GM23248 (cell line): ENCODE measurements around the gene SLC2A4. TPM values are rescaled to one million over a fixed set of nuclear protein-coding genes. Genes with fewer than 3 reads are reported as not detected.

Experiments
- DNase-seq: peaks from one replicate; pipeline ENCODE4 v3.0.0-alpha.2; 2015
- H2AFZ ChIP-seq: fragments of 200-600 bp; sonication (generic); 2 replicates; pipeline ENCODE4 v1.6.1; 2016; ENCODE audit warnings: antibody characterized with exemption
- H3F3A ChIP-seq: fragments of 200-600 bp; sonication (generic); 2 replicates; pipeline ENCODE4 v1.6.1; 2016; ENCODE audit warnings: mild to moderate bottlenecking, antibody characterized with exemption, mixed run types; ENCODE audit not compliant: insufficient read depth
- H3K27ac ChIP-seq: fragments of 200-600 bp; sonication (generic); 2 replicates; pipeline ENCODE4 v1.5.1; 2016; ENCODE audit warnings: mild to moderate bottlenecking
- H3K27me3 ChIP-seq: fragments of 200-600 bp; sonication (generic); replicated peaks from 2 replicates; pipeline ENCODE4 v1.6.1; 2016; ENCODE audit warnings: mild to moderate bottlenecking; ENCODE audit not compliant: insufficient read depth
- H3K36me3 ChIP-seq: fragments of 200-600 bp; sonication (generic); 2 replicates; pipeline ENCODE4 v1.6.1; 2016; ENCODE audit warnings: low read depth, mild to moderate bottlenecking
- H3K4me1 ChIP-seq: fragments of 200-600 bp; sonication (generic); 2 replicates; pipeline ENCODE4 v1.6.1; 2016; ENCODE audit warnings: mild to moderate bottlenecking; ENCODE audit not compliant: insufficient read depth
- H3K4me2 ChIP-seq: fragments of 200-600 bp; sonication (generic); one replicate; pipeline ENCODE4 v1.6.1; 2016; ENCODE audit warnings: mild to moderate bottlenecking; ENCODE audit not compliant: unreplicated experiment
- H3K4me3 ChIP-seq: fragments of 200-600 bp; sonication (generic); 2 replicates; pipeline ENCODE4 v1.5.1; 2016; ENCODE audit warnings: mild to moderate bottlenecking
- H3K79me2 ChIP-seq: fragments of 200-600 bp; sonication (generic); 2 replicates; pipeline ENCODE4 v1.6.1; 2016; ENCODE audit warnings: mild to moderate bottlenecking; ENCODE audit not compliant: insufficient read depth
- H3K9ac ChIP-seq: fragments of 200-600 bp; sonication (generic); 2 replicates; pipeline ENCODE4 v1.6.1; 2016; ENCODE audit warnings: mild to moderate bottlenecking
- H3K9me2 ChIP-seq: fragments of 200-600 bp; sonication (generic); 2 replicates; pipeline ENCODE4 v1.6.1; 2016; ENCODE audit warnings: mixed run types, mild to moderate bottlenecking, moderate library complexity; ENCODE audit not compliant: insufficient read depth
- H3K9me3 ChIP-seq: fragments of 200-600 bp; sonication (generic); one replicate; pipeline ENCODE4 v1.6.1; 2017; ENCODE audit warnings: low read depth
- H4K20me1 ChIP-seq: fragments of 200-600 bp; sonication (generic); 2 replicates; pipeline ENCODE4 v1.6.0; 2016; ENCODE audit not compliant: insufficient read depth
- EZH2 ChIP-seq: fragments of 200-600 bp; sonication (generic); IDR thresholded peaks from 2 replicates; pipeline ENCODE4 v1.6.1; 2018; ENCODE audit warnings: antibody characterized with exemption, mild to moderate bottlenecking; ENCODE audit not compliant: insufficient read depth, poor library complexity, severe bottlenecking
- EZH2phosphoT487 ChIP-seq: fragments of 200-600 bp; sonication (generic); IDR thresholded peaks from 2 replicates; pipeline ENCODE4 v1.6.1; 2018; ENCODE audit warnings: antibody characterized with exemption, moderate library complexity, mild to moderate bottlenecking, low read depth; ENCODE audit not compliant: insufficient read depth
- WGBS, 2 experiments: methylation state at CpG; one replicate each; pipeline ENCODE4 v1.1.6; 2015 to 2017; ENCODE audit warnings: low lambda C conversion rate in 2 of 2, low coverage in 1 of 2; ENCODE audit errors: missing lambda C conversion rate in 2 of 2; 5-methylcytosine and 5-hydroxymethylcytosine counted together
- in situ Hi-C: fragments of 300-500 bp; cut with MboI; formaldehyde crosslinking; loops from 2 replicates; pipeline ENCODE4 v1.15.0; 2020
- polyA plus RNA-seq: library from polyadenylated mRNA; unstranded; fragments of >200 nt; fragmentation: Nextera tagmentation; extraction: Ambion mirVana; gene quantifications from 2 replicates; pipeline ENCODE4 v1.2.1, GENCODE V29; 2016
- total RNA-seq: library from RNA; depleted of rRNA; stranded (reverse); fragments of >200 nt; shearing (Covaris generic); gene quantifications from 2 replicates; pipeline ENCODE4 v1.2.3, GENCODE V29; 2014

Gene SLC2A4
- total and polyA plus RNA-seq, 2 experiments from 2014 or later, result 0.08 TPM; not detected in 1

- Histone ChIP-seq H3K36me3 (peaks cover 14% of the 10 kb centered on the region; the same call in 1 of the 2 replicates), H3K4me2 (peak overlapping the region; percentile 82), H3K9ac (peak overlapping the region; percentile 96), H3F3A (peaks cover 54% of the 10 kb centered on the region), H3K27ac (peak overlapping the region; percentile 77), H3K79me2 (peaks cover 70% of the 10 kb centered on the region), H4K20me1 (no peaks in the 10 kb centered on the region), H3K4me1 (peaks cover 32% of the 10 kb centered on the region), H3K9me2 (no peaks in the 10 kb centered on the region), H3K27me3 (no peaks in the 10 kb centered on the region), H3K9me3 (no peaks in the 10 kb centered on the region), H3K4me3 (peak overlapping the region; percentile 99), H2AFZ (0 out of 2 replicates have a peak overlapping the region, but pooled peaks have one; percentile 17)
- WGBS, 2 experiments, result 1% methylated on average over 23 to 39 of the region's 39 CpGs
- peak; percentile 56 for DNase-seq
- TF ChIP-seq EZH2phosphoT487, result no peak
- no peak for TF ChIP-seq EZH2
- in situ Hi-C loops, result no loop called here
Observed at GRCh38 chr17:7238420-7239090, 43.0 kb upstream of the SLC2A4 start.

- in situ Hi-C loops, result no loop called here
- Histone ChIP-seq H3K4me2 (peak within 1 kb of the TSS; percentile 100), H4K20me1 (no peaks in the 10 kb centered on the region), H3K9ac (peak within 1 kb of the TSS; percentile 99), H2AFZ (0 out of 2 replicates have a peak within 1 kb of the TSS, but pooled peaks have one; percentile 17), H3K79me2 (peaks cover 71% of the 10 kb centered on the region), H3K36me3 (peaks cover 17% of the 10 kb centered on the region), H3F3A (peaks cover 55% of the 10 kb centered on the region), H3K9me2 (no peaks in the 10 kb centered on the region), H3K27me3 (no peaks in the 10 kb centered on the region), H3K4me1 (peaks cover 32% of the 10 kb centered on the region), H3K27ac (peak within 1 kb of the TSS; percentile 99), H3K4me3 (peak within 1 kb of the TSS; percentile 99), H3K9me3 (no peaks in the 10 kb centered on the region)
- 0 to 2% methylated on average over 40 to 69 of the region's 72 CpGs for WGBS, 2 experiments
- peak; percentile 100 for DNase-seq
- TF ChIP-seq EZH2phosphoT487 (no peak), EZH2 (no peak)
Observed at GRCh38 chr17:7239091-7240027, 42.2 kb upstream of the SLC2A4 start, which contains the start of gene PHF23. TSS of gene PHF23 (minus strand) at chr17:7239457. CDS start at chr17:7239279, 178 bp downstream.

GRCh38 chr17:7240375-7240774 is 41.1 kb upstream of the SLC2A4 start:
- H3K9me2 ChIP-seq, result no peaks in the 10 kb centered on the region
- H3K4me2 ChIP-seq, result peak overlapping the region; percentile 100
- in situ Hi-C loops, result no loop called here
- H2AFZ ChIP-seq, result no peak overlapping the region
- peak overlapping the region; percentile 99 for H3K27ac ChIP-seq
- H3K36me3 ChIP-seq, result peaks cover 18% of the 10 kb centered on the region
- peaks cover 70% of the 10 kb centered on the region for H3K79me2 ChIP-seq
- H3K9me3 ChIP-seq, result no peaks in the 10 kb centered on the region
- peaks cover 56% of the 10 kb centered on the region for H3F3A ChIP-seq
- peak overlapping the region; percentile 97 for H3K4me3 ChIP-seq
- no peaks in the 10 kb centered on the region for H4K20me1 ChIP-seq
- H3K4me1 ChIP-seq, result peaks cover 24% of the 10 kb centered on the region
- H3K27me3 ChIP-seq, result no peaks in the 10 kb centered on the region
- no peak for TF ChIP-seq EZH2
- TF ChIP-seq EZH2phosphoT487, result no peak
- WGBS, 2 experiments, result 59 to 61% methylated on average over 4 of the region's 4 CpGs
- no peak for DNase-seq
- H3K9ac ChIP-seq, result peak overlapping the region; percentile 99

- peaks cover 69% of the 10 kb centered on the region for H3K79me2 ChIP-seq
- peaks cover 19% of the 10 kb centered on the region for H3K4me1 ChIP-seq
- peak overlapping the region; percentile 99 for H3K9ac ChIP-seq
- 16 to 22% methylated on average over 9 of the region's 9 CpGs for WGBS, 2 experiments
- H3K9me3 ChIP-seq, result no peaks in the 10 kb centered on the region
- peak overlapping the region; percentile 99 for H3K27ac ChIP-seq
- peaks cover 47% of the 10 kb centered on the region for H3F3A ChIP-seq
- no peaks in the 10 kb centered on the region for H4K20me1 ChIP-seq
- no peaks in the 10 kb centered on the region for H3K27me3 ChIP-seq
- in situ Hi-C loops, result no loop called here
- TF ChIP-seq EZH2phosphoT487 (no peak), EZH2 (no peak)
- peak overlapping the region; percentile 97 for H3K4me3 ChIP-seq
- no peak overlapping the region for H2AFZ ChIP-seq
- H3K36me3 ChIP-seq, result peaks cover 23% of the 10 kb centered on the region
- peak overlapping the region; percentile 100 for H3K4me2 ChIP-seq
- no peaks in the 10 kb centered on the region for H3K9me2 ChIP-seq
- DNase-seq, result peak; percentile 45
Observed at GRCh38 chr17:7241090-7241733, 40.3 kb upstream of the SLC2A4 start.
